Astrocyte (in vitro differentiated cells and primary cell): ENCODE results near the gene IL12RB2.

Experiments
- CTCF ChIP-seq: IDR thresholded peaks from 2 replicates; pipeline ENCODE4 v1.5.1; 2011; ENCODE audit warnings: low read depth, mild to moderate bottlenecking, inconsistent platforms, low read length, moderate library complexity; ENCODE audit not compliant: insufficient read depth
- EZH2 ChIP-seq: IDR thresholded peaks from 2 replicates; pipeline ENCODE4 v1.6.1; 2012; ENCODE audit warnings: mild to moderate bottlenecking, low read length, inconsistent platforms; ENCODE audit not compliant: insufficient read depth

- TF ChIP-seq CTCF, result no peak
- TF ChIP-seq EZH2, result no peak
These were observed 34.6 kb downstream of the IL12RB2 start for GRCh38 chr1:67342076-67342890.
